HCT116 (cell line): ENCODE results near the gene ADPRS. TPM values are rescaled to one million over a fixed set of nuclear protein-coding genes. Genes with fewer than 3 reads are reported as not detected.

ENCODE experiments used
- ATAC-seq: fragments of 200-7000 bp; cut with Tn5 transposase; 2 replicates; pipeline ENCODE4 v1.9.1; 2020; ENCODE audit warnings: mild to moderate bottlenecking, moderate library complexity
- BruUV-seq: library from RNA; stranded (reverse); fragments of 400-500 nt; replicated peaks from 2 replicates; lab custom pipeline; 2021; lab: Mats Ljungman, UMichigan
- CTCF ChIA-PET: fragments of 300-600 bp; sonication (Branson Sonifier 250); formaldehyde crosslinking; loops from one replicate; lab custom pipeline; 2021; ENCODE audit warnings: antibody characterized with exemption; lab: Charles Lee
- POLR2A ChIA-PET: fragments of 300-600, 350-600 bp; sonication (Branson Sonifier 250); formaldehyde crosslinking; loops from one replicate; lab custom pipeline; 2021; ENCODE audit warnings: antibody characterized with exemption; lab: Charles Lee
- RAD21 ChIA-PET, 2 experiments: fragments of 300-600 bp; sonication (Branson Sonifier 250); formaldehyde crosslinking; loops; one replicate each; lab custom pipeline; 2023; ENCODE audit warnings: low total read pairs in 2 of 2; ENCODE audit not compliant: uncharacterized antibody in 2 of 2, unreplicated experiment in 2 of 2, low non-redundant PET in 1 of 2; lab: Charles Lee
- DNase-seq: peaks from one replicate; pipeline ENCODE4 v3.0.0-alpha.2; 2010; ENCODE audit warnings: low read depth, low spot score
- H2AFZ ChIP-seq: fragments of 200-600 bp; shearing (Covaris generic), sonication (generic); 2 replicates; pipeline ENCODE4 v1.6.1; 2017; ENCODE audit warnings: low read depth, mixed run types, mixed read lengths, antibody characterized with exemption, low read length; ENCODE audit not compliant: poor library complexity, severe bottlenecking
- H3K27ac ChIP-seq: 2 replicates; pipeline ENCODE4 v1.5.1; 2012; ENCODE audit warnings: low read depth, low read length
- H3K27me3 ChIP-seq: fragments of 200-600 bp; sonication (generic); 2 replicates; pipeline ENCODE4 v1.6.1; 2016; ENCODE audit warnings: mixed run types, low read length, mixed read lengths; ENCODE audit not compliant: insufficient read depth
- H3K36me3 ChIP-seq, 2 experiments: fragments of 200-500 bp in 1 of 2; fragments of 200-600 bp in 1 of 2; sonication (Bioruptor generic) in 1 of 2; sonication (generic) in 1 of 2; 2 replicates each; pipeline versions ENCODE4 v1.5.1 to v1.6.1; 2014 to 2016; ENCODE audit warnings: low read length in 2 of 2, inconsistent platforms in 1 of 2, mixed read lengths in 1 of 2, mixed run types in 1 of 2; ENCODE audit not compliant: insufficient read depth in 2 of 2, control insufficient read depth in 1 of 2
- H3K4me1 ChIP-seq, 2 experiments: fragments of 200-600 bp in 1 of 2; sonication (generic) in 1 of 2; 2 replicates each; pipeline versions ENCODE4 v1.5.1 to v1.6.1; 2012 to 2017; ENCODE audit warnings: low read length in 2 of 2, inconsistent platforms in 1 of 2, mild to moderate bottlenecking in 1 of 2, mixed read lengths in 1 of 2, mixed run types in 1 of 2, moderate library complexity in 1 of 2; ENCODE audit not compliant: insufficient read depth in 2 of 2, control insufficient read depth in 1 of 2
- H3K4me2 ChIP-seq: fragments of 200-600 bp; sonication (generic); 2 replicates; pipeline ENCODE4 v1.6.1; 2017; ENCODE audit warnings: mixed run types, low read length, mixed read lengths
- H3K4me3 ChIP-seq, 2 experiments: fragments of 200-600 bp in 1 of 2; sonication (generic) in 1 of 2; replicated peaks in 1 of 2; 2 replicates each; pipeline ENCODE4 v1.5.1; 2011 to 2016; ENCODE audit warnings: low read length in 2 of 2, control low read depth in 1 of 2, low read depth in 1 of 2, mild to moderate bottlenecking in 1 of 2, mixed read lengths in 1 of 2, mixed run types in 1 of 2
- H3K79me2 ChIP-seq: fragments of 200-600 bp; sonication (generic); 2 replicates; pipeline ENCODE4 v1.6.1; 2017; ENCODE audit warnings: mild to moderate bottlenecking, mixed run types, low read length, moderate library complexity, mixed read lengths; ENCODE audit not compliant: insufficient read depth
- H3K9ac ChIP-seq: fragments of 200-600 bp; sonication (generic); 2 replicates; pipeline ENCODE4 v1.6.1; 2016; ENCODE audit warnings: low read length, mixed read lengths
- H3K9me2 ChIP-seq: fragments of 200-600 bp; sonication (generic), shearing (Covaris generic); 2 replicates; pipeline ENCODE4 v1.6.1; 2017; ENCODE audit warnings: mixed run types, mild to moderate bottlenecking, moderate library complexity; ENCODE audit not compliant: insufficient read depth
- H3K9me3 ChIP-seq, 2 experiments: fragments of 200-500 bp in 1 of 2; fragments of 200-600 bp in 1 of 2; sonication (Bioruptor generic) in 1 of 2; sonication (generic) in 1 of 2; 2 replicates each; pipeline ENCODE4 v1.6.1; 2014 to 2017; ENCODE audit warnings: low read length in 2 of 2, mixed read lengths in 2 of 2, inconsistent platforms in 1 of 2, low read depth in 1 of 2, mild to moderate bottlenecking in 1 of 2, mixed run types in 1 of 2, moderate library complexity in 1 of 2; ENCODE audit not compliant: control insufficient read depth in 1 of 2, insufficient read depth in 1 of 2
- H4K20me1 ChIP-seq: fragments of 200-600 bp; sonication (generic), shearing (Covaris generic); 2 replicates; pipeline ENCODE4 v1.6.1; 2017; ENCODE audit warnings: mixed run types, mild to moderate bottlenecking, moderate library complexity; ENCODE audit not compliant: insufficient read depth
- ATF3 ChIP-seq: IDR thresholded peaks from 2 replicates; pipeline ENCODE4 v1.6.1; 2012
- CBX3 ChIP-seq: IDR thresholded peaks from 2 replicates; pipeline ENCODE4 v1.6.1; 2012; ENCODE audit warnings: low read depth
- EGR1 ChIP-seq: IDR thresholded peaks from 2 replicates; pipeline ENCODE4 v1.6.1; 2012; ENCODE audit warnings: low read depth
- EZH2 ChIP-seq: fragments of 200-600 bp; sonication (generic); IDR thresholded peaks from 2 replicates; pipeline ENCODE4 v1.6.1; 2017; ENCODE audit warnings: antibody characterized with exemption, mixed run types
- POLR2A ChIP-seq: IDR thresholded peaks from 2 replicates; pipeline ENCODE4 v1.7.0; 2011; ENCODE audit warnings: borderline replicate concordance; ENCODE audit not compliant: insufficient read depth, insufficient read length; ENCODE audit errors: extremely low read depth
- POLR2AphosphoS5 ChIP-seq: IDR thresholded peaks from 2 replicates; pipeline ENCODE4 v1.6.1; 2011; ENCODE audit warnings: mild to moderate bottlenecking, low read depth, low read length, moderate library complexity
- RAD21 ChIP-seq: IDR thresholded peaks from 2 replicates; pipeline ENCODE4 v1.6.1; 2012; ENCODE audit warnings: low read depth, mild to moderate bottlenecking
- SIN3A ChIP-seq: IDR thresholded peaks from 2 replicates; pipeline ENCODE4 v1.6.1; 2012; ENCODE audit warnings: low read depth
- SRF ChIP-seq: IDR thresholded peaks from 2 replicates; pipeline ENCODE4 v1.6.1; 2012; ENCODE audit warnings: low read depth
- TCF7L2 ChIP-seq: IDR thresholded peaks from 2 replicates; pipeline ENCODE4 v1.7.0; 2011; ENCODE audit warnings: borderline replicate concordance, inconsistent platforms; ENCODE audit not compliant: insufficient read depth, insufficient read length; ENCODE audit errors: extremely low read depth
- YY1 ChIP-seq: IDR thresholded peaks from 2 replicates; pipeline ENCODE4 v1.6.1; 2011; ENCODE audit warnings: low read length, low read depth, moderate library complexity, mild to moderate bottlenecking; ENCODE audit not compliant: insufficient replicate concordance; ENCODE audit errors: extremely low read depth
- ZFX ChIP-seq: fragments of 450-650 bp; IDR thresholded peaks from 2 replicates; pipeline ENCODE4 v1.6.1; 2017
- ZNF274 ChIP-seq: fragments of 200-500 bp; sonication (Bioruptor generic); IDR thresholded peaks from 2 replicates; pipeline ENCODE4 v1.6.1; 2014; ENCODE audit warnings: mild to moderate bottlenecking, low read depth, low read length, inconsistent platforms
- intact Hi-C: fragments of 100-400 bp; cut with micrococcal nuclease; formaldehyde crosslinking; loops from 2 replicates; pipeline ENCODE4 v1.10.0; 2022
- total RNA-seq: library from RNA; stranded (reverse); gene quantifications from one replicate; pipeline ENCODE4 v1.2.1, GENCODE V29; 2021; ENCODE audit not compliant: unreplicated experiment
- TF ChIP-seq, protein P1 (sequence below): IDR thresholded peaks from 2 replicates; pipeline ENCODE4 v1.6.1; 2012; ENCODE audit warnings: low read depth
- TF ChIP-seq, protein P2 (sequence below): IDR thresholded peaks from 2 replicates; pipeline ENCODE4 v1.6.1; 2011; ENCODE audit warnings: mild to moderate bottlenecking, low read length, moderate library complexity; ENCODE audit not compliant: insufficient replicate concordance; ENCODE audit errors: extremely low read depth

Gene ADPRS
- total RNA-seq, 1 experiment from 2014 or later = 28.2 TPM

GRCh38 chr1:36076979-36077573 is 11.6 kb upstream of the ADPRS start:
- DNase-seq (no peak), ATAC-seq (no peak)
- no peak overlapping the region for H2AFZ ChIP-seq
- no peaks in the 10 kb centered on the region for H4K20me1 ChIP-seq
- no peaks in the 10 kb centered on the region for H3K79me2 ChIP-seq
- H3K9me2 ChIP-seq = no peaks in the 10 kb centered on the region
- intact Hi-C loops = no loop called here
- H3K4me3 ChIP-seq = no peak overlapping the region
- no peak for TF ChIP-seq ZNF274
- TF ChIP-seq RAD21 = no peak
- TF ChIP-seq POLR2AphosphoS5 = no peak
- no peak for TF ChIP-seq EGR1
- no peak for TF ChIP-seq EZH2
- no TSS peak for BruUV-seq
- H3K4me1 ChIP-seq = peaks cover 0 to 6% of the 10 kb centered on the region in 2 experiments; a peak in 2 of 4 replicates
- RAD21 ChIA-PET = no interaction called here
- CTCF ChIA-PET = no interaction called here
- H3K4me2 ChIP-seq = no peak overlapping the region
- no peaks in the 10 kb centered on the region for H3K36me3 ChIP-seq
- POLR2A ChIA-PET = no interaction called here
- no peaks in the 10 kb centered on the region for H3K9me3 ChIP-seq
- no peak overlapping the region for H3K27ac ChIP-seq
- no peaks in the 10 kb centered on the region for H3K27me3 ChIP-seq
- H3K9ac ChIP-seq = no peak overlapping the region

GRCh38 chr1:36080236-36080635 is 8.5 kb upstream of the ADPRS start:
- ChIA-PET CTCF (interaction anchor here (0.8 kb wide), 1 partner anchor 205 kb away, joined by 3 read pairs; no protein-coding TSS in a partner anchor), RAD21 (no interaction called here), POLR2A (no interaction called here)
- ATAC-seq = no peak
- intact Hi-C loops = loop anchor here (10.0 kb wide), 1 partner anchor 225 kb away; no protein-coding TSS in a partner anchor
- Histone ChIP-seq H3K4me2 (no peak overlapping the region), H3K4me3 (no peak overlapping the region), H2AFZ (no peak overlapping the region), H4K20me1 (no peaks in the 10 kb centered on the region), H3K9me2 (no peaks in the 10 kb centered on the region), H3K9ac (no peak overlapping the region), H3K79me2 (no peaks in the 10 kb centered on the region), H3K4me1 (peaks cover 0 to 6% of the 10 kb centered on the region in 2 experiments; a peak in 2 of 4 replicates), H3K9me3 (no peaks in the 10 kb centered on the region), H3K27ac (no peak overlapping the region), H3K36me3 (no peaks in the 10 kb centered on the region), H3K27me3 (no peaks in the 10 kb centered on the region)
- DNase-seq = no peak
- BruUV-seq = no TSS peak
- TF ChIP-seq, protein P1, sequence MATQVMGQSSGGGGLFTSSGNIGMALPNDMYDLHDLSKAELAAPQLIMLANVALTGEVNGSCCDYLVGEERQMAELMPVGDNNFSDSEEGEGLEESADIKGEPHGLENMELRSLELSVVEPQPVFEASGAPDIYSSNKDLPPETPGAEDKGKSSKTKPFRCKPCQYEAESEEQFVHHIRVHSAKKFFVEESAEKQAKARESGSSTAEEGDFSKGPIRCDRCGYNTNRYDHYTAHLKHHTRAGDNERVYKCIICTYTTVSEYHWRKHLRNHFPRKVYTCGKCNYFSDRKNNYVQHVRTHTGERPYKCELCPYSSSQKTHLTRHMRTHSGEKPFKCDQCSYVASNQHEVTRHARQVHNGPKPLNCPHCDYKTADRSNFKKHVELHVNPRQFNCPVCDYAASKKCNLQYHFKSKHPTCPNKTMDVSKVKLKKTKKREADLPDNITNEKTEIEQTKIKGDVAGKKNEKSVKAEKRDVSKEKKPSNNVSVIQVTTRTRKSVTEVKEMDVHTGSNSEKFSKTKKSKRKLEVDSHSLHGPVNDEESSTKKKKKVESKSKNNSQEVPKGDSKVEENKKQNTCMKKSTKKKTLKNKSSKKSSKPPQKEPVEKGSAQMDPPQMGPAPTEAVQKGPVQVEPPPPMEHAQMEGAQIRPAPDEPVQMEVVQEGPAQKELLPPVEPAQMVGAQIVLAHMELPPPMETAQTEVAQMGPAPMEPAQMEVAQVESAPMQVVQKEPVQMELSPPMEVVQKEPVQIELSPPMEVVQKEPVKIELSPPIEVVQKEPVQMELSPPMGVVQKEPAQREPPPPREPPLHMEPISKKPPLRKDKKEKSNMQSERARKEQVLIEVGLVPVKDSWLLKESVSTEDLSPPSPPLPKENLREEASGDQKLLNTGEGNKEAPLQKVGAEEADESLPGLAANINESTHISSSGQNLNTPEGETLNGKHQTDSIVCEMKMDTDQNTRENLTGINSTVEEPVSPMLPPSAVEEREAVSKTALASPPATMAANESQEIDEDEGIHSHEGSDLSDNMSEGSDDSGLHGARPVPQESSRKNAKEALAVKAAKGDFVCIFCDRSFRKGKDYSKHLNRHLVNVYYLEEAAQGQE = no peak
- TF ChIP-seq POLR2A (no peak), EGR1 (no peak), TCF7L2 (no peak), POLR2AphosphoS5 (no peak), YY1 (no peak), RAD21 (no peak), SIN3A (no peak), SRF (no peak), CBX3 (no peak), ATF3 (no peak), ZFX (no peak)
- TF ChIP-seq, protein P2, sequence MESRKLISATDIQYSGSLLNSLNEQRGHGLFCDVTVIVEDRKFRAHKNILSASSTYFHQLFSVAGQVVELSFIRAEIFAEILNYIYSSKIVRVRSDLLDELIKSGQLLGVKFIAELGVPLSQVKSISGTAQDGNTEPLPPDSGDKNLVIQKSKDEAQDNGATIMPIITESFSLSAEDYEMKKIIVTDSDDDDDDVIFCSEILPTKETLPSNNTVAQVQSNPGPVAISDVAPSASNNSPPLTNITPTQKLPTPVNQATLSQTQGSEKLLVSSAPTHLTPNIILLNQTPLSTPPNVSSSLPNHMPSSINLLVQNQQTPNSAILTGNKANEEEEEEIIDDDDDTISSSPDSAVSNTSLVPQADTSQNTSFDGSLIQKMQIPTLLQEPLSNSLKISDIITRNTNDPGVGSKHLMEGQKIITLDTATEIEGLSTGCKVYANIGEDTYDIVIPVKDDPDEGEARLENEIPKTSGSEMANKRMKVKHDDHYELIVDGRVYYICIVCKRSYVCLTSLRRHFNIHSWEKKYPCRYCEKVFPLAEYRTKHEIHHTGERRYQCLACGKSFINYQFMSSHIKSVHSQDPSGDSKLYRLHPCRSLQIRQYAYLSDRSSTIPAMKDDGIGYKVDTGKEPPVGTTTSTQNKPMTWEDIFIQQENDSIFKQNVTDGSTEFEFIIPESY = no peak
